Chondrocyte (in vitro differentiated cells): ENCODE measurements around the gene BMPER. TPM values are rescaled to one million over a fixed set of nuclear protein-coding genes. Genes with fewer than 3 reads are reported as not detected.

Experiments
- DNase-seq: peaks from one replicate; pipeline ENCODE4 v3.0.0; 2021; ENCODE audit warnings: mixed read lengths, low spot score
- H3K27ac Mint-ChIP-seq: one replicate; pipeline ENCODE4 v1.8.0; 2021; ENCODE audit warnings: mild to moderate bottlenecking, moderate library complexity, mixed read lengths; ENCODE audit not compliant: unreplicated experiment
- H3K27me3 Mint-ChIP-seq: 2 replicates; pipeline ENCODE4 v1.8.0; 2021; ENCODE audit warnings: low read depth, mixed read lengths
- H3K36me3 Mint-ChIP-seq: 2 replicates; pipeline ENCODE4 v1.8.0; 2021; ENCODE audit warnings: low read depth, mixed read lengths
- H3K4me1 Mint-ChIP-seq: 2 replicates; pipeline ENCODE4 v1.8.0; 2021; ENCODE audit warnings: low read depth, mild to moderate bottlenecking, mixed read lengths
- H3K4me3 Mint-ChIP-seq: one replicate; pipeline ENCODE4 v1.8.0; 2021; ENCODE audit warnings: mild to moderate bottlenecking, moderate library complexity, mixed read lengths; ENCODE audit not compliant: unreplicated experiment
- H3K9me3 Mint-ChIP-seq: 2 replicates; pipeline ENCODE4 v1.8.0; 2021; ENCODE audit warnings: low read depth, mixed read lengths
- total RNA-seq: library from RNA; stranded (reverse); gene quantifications from 3 replicates; pipeline ENCODE4 v1.2.1, GENCODE V29; 2021
- TF ChIP-seq, protein P1 (sequence below): fragments of 200-600 bp; sonication (generic); IDR thresholded peaks from 2 replicates; pipeline ENCODE4 v1.5.0; 2021; ENCODE audit warnings: antibody characterized with exemption, mild to moderate bottlenecking, moderate library complexity

BMPER gene
- total RNA-seq, 1 donor from 2014 or later, result 0.30 TPM

DNA sequence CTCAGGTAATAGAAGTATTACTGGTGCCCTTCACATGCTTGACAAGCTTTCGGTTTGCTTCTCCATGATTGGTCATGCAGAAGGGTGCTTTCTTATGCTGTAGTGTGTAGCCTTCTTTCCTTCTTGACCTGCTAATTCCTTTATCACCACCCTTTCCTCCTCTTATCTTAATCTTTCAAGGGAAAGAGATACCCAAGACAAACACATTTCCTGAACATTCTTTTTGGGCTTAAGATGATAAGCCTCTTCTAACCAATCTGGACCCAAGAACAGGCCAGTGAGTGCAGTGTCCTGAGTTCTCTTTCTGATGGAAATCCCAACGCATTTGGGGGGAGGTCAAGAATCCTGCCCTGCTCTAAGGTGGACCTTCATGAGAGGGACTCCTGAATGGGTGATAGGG is 33.8 kb downstream of the BMPER start:
- Mint-ChIP-seq H3K4me1 (peaks cover 2% of the 10 kb centered on the region), H3K36me3 (no peaks in the 10 kb centered on the region), H3K9me3 (no peaks in the 10 kb centered on the region), H3K27me3 (peaks cover 4% of the 10 kb centered on the region), H3K27ac (no peak overlapping the region), H3K4me3 (no peak overlapping the region)
- TF ChIP-seq, protein P1, sequence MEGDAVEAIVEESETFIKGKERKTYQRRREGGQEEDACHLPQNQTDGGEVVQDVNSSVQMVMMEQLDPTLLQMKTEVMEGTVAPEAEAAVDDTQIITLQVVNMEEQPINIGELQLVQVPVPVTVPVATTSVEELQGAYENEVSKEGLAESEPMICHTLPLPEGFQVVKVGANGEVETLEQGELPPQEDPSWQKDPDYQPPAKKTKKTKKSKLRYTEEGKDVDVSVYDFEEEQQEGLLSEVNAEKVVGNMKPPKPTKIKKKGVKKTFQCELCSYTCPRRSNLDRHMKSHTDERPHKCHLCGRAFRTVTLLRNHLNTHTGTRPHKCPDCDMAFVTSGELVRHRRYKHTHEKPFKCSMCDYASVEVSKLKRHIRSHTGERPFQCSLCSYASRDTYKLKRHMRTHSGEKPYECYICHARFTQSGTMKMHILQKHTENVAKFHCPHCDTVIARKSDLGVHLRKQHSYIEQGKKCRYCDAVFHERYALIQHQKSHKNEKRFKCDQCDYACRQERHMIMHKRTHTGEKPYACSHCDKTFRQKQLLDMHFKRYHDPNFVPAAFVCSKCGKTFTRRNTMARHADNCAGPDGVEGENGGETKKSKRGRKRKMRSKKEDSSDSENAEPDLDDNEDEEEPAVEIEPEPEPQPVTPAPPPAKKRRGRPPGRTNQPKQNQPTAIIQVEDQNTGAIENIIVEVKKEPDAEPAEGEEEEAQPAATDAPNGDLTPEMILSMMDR, result no peak
- no peak for DNase-seq

DNA sequence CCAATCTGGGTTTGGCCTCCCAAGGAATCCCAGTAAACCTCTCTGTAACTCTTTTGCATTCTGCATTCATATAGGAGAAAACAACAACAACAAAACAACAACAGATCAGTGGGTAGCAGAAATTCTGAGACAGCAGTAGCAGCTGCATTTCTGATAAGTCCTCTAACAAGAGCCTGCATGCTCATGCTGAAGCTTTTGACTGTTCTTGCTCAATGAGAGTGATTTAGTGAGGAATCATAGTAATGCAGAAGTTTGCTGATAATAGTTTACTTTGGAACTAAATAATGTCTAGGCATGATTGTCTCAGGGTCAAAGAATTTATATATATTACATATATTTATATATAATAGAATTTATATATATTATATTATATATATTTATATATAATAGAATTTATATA is 35.2 kb downstream of the BMPER start:
- no peak for DNase-seq
- TF ChIP-seq, protein P1, result no peak
- H3K36me3 Mint-ChIP-seq, result no peaks in the 10 kb centered on the region

DNA sequence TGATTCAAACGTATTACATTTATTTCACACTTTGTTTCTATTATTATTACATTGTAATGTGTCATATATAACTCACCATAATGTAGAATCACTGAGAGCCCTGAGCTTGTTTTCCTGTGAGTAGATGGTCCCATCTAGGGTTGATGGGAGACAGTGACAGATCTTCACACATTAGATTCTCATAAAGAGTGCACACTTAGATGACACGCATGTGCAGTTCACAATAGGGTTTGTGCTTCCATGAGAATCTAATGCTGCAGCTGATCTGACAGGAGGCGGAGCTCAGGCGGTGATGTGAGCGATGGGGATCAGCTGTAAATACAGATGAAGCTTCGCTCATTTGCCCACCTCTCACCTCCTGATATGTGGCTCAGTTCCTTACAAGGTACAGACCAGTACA is 36.1 kb downstream of the BMPER start:
- H3K4me1 Mint-ChIP-seq, result peaks cover 2% of the 10 kb centered on the region
- no peak overlapping the region for H3K27ac Mint-ChIP-seq
- peaks cover 4% of the 10 kb centered on the region for H3K27me3 Mint-ChIP-seq
- no peak for DNase-seq
- TF ChIP-seq, protein P1, result no peak
- no peaks in the 10 kb centered on the region for H3K9me3 Mint-ChIP-seq
- no peak overlapping the region for H3K4me3 Mint-ChIP-seq
- H3K36me3 Mint-ChIP-seq, result no peaks in the 10 kb centered on the region

More for the DNA sequence above, 35.2 kb downstream of the BMPER start:
- Mint-ChIP-seq H3K27ac (no peak overlapping the region), H3K4me1 (peaks cover 2% of the 10 kb centered on the region), H3K4me3 (no peak overlapping the region), H3K9me3 (no peaks in the 10 kb centered on the region), H3K27me3 (peaks cover 4% of the 10 kb centered on the region)

DNA sequence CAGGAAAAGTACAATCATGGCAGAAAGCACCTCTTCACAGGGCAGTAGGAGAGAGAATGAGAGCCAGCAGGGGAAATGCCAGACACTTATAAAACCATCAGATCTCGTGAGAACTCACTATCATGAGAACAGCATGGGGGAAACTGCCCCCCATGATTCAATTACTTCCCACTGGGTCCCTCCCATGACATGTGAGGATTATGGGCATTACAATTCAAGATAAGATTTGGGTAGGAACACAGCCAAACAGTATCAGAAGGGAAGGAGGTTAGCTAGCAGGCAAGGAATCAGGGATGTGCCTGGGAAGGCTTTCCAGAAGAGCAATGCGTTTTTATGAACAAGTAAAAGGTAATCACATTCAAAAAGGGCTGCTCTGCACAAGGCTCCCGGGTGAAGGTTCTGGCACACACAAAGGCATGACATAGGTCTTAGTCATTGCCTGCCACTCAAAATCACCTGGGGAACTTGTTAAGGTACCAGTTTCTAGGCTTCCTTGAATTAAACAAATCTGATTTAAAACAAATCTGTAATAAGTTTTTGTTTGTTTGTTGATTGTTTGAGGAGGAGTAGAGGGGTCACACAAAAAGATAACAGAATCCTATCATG is 40.9 kb downstream of the BMPER start:
- TF ChIP-seq, protein P1, result no peak

DNA sequence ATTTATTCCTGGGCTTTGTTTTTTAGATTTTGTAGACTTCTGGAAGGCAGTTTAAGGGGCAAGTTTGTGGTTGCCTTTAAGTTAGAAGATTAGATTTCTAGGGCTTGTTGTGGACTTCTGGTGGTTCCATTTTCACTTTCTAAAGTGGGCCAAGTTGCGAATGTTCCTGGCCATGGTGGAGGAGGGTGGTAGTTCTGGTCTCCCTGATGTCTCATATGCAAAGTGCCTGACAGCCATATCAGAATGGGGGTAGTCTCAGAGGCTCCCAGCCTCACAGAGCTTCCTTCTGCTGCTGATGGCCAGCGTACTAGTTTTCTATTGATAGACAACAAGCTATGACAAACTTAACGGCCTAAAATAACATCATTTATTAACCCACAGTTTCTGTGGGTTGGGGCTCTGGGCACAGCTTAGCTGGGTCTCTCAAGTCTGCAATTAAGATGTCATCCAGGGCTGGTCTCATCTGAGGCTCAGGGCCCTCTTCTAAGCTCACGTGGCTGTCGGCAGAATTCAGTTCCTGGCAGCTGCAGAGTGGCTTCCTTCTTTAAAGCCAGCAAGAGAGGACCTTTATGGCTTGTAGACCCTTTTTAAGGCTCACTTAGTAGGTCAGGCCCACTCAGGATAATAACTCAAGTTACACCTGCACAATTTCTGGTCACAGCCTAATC is 44.8 kb downstream of the BMPER start:
- H3K4me3 Mint-ChIP-seq, result no peak overlapping the region
- TF ChIP-seq, protein P1, result no peak
- no peak overlapping the region for H3K27ac Mint-ChIP-seq
- H3K27me3 Mint-ChIP-seq, result no peaks in the 10 kb centered on the region
- no peaks in the 10 kb centered on the region for H3K4me1 Mint-ChIP-seq
- DNase-seq, result no peak
- no peaks in the 10 kb centered on the region for H3K36me3 Mint-ChIP-seq
- H3K9me3 Mint-ChIP-seq, result no peaks in the 10 kb centered on the region

More for the DNA sequence above, 40.9 kb downstream of the BMPER start:
- H3K36me3 Mint-ChIP-seq, result no peaks in the 10 kb centered on the region
- no peak overlapping the region for H3K27ac Mint-ChIP-seq
- H3K4me1 Mint-ChIP-seq, result peaks cover 2% of the 10 kb centered on the region
- H3K27me3 Mint-ChIP-seq, result no peaks in the 10 kb centered on the region
- H3K9me3 Mint-ChIP-seq, result no peaks in the 10 kb centered on the region
- no peak overlapping the region for H3K4me3 Mint-ChIP-seq
- DNase-seq, result no peak
